Adipose tissue (tissue), 3 donors: ENCODE results near the gene DPP4. TPM values are rescaled to one million over a fixed set of nuclear protein-coding genes. Genes with fewer than 3 reads are reported as not detected.

Experiments used
- H3K27ac ChIP-seq: one replicate; pipeline ENCODE4 v1.5.1; 2013; ENCODE audit warnings: low read depth, low read length
- WGBS, 3 donors: extraction: QIAGEN DNeasy Blood & Tissue Kit; methylation state at CpG; one replicate each; pipeline ENCODE4 v1.1.7; 2013; 5-methylcytosine and 5-hydroxymethylcytosine counted together
- polyA plus RNA-seq, 3 donors: library from polyadenylated mRNA; stranded (reverse); fragments of 200-250 nt; gene quantifications; one replicate each; pipeline ENCODE4 v1.2.3, GENCODE V29; 2013
- donor health status: healthy with polysubstance abuse.
- donor health status: Bipolar disorder and iron deficiency.
- donor health status: healthy.

The DPP4 gene
- polyA plus RNA-seq, 3 donors, result 1.5 to 4.2 (median 2.6) TPM

DNA sequence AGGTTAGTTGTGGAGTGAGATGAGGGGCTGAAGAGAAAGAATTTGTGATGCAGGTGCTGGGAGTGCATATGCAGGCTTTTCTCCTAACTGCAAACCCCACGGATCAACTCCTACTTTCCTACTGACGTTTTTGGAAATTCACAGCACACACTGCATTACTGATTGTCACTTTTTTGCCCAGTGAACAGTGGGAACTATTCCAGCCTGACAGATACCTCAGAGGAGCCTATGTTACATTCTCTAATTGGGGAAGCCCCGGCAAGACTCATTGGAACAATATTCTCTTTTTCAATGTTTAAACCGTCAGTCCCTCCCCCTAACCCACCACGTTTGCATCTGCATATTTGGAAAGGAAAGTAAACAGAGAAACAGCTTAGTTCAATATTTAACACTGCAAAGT, 126.2 kb downstream of the DPP4 start:
- 26 to 55% (median 46%) methylated on average over 5 of the region's 5 CpGs for WGBS, 3 donors
- no peak overlapping the region for H3K27ac ChIP-seq

DNA sequence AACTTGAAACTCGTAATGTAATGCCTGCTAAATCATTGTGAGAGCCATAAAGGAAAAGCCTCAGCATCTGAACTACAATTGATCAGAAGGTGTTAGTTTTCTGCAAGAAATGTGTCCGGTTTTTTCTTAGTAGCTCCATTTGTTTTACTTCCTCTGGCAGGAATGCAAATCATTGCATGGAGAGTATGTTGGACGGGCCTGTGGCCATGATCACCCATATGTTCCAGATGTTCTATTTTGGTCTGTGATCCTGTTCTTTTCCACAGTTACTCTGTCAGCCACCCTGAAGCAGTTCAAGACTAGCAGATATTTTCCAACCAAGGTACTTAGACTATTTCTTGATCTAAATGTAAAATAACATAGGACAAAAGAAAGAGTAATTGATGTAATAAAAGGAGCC, 126.6 kb downstream of the DPP4 start:
- no peak overlapping the region for H3K27ac ChIP-seq
- WGBS, 3 donors, result 43 to 64% (median 58%) methylated on average over 3 of the region's 3 CpGs

DNA sequence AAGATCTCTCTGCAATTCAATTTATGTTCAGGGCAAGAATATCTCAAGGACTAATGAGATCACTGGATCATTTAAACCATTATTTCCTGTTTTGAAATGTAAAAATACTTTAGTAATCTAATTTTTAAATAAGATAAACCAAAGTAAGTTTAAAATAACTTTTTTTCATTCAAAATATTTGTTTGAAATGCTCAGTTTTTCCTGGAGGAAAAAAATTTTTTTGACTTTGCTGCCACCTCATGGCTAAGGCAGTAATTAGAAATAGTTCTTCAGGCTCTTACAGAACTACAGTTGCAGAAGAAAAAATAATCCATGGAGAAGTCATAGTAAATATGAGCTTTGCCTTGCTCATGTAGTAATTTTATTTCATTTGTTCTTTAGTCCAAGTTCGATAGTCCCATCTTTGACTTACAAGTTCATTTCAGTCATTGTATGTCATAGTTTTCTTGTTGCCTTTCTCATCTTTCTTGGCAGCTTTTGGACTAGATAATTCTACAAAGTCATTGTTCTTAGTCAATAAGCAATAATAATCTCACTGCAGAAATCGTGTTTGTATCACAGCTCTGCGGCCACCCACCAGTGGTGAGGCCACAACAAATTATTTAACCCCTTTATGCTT, 127.4 kb downstream of the DPP4 start:
- no peak overlapping the region for H3K27ac ChIP-seq
- 14 to 27% (median 21%) methylated on average over 3 of the region's 3 CpGs for WGBS, 3 donors

GRCh38 chr2:161943011-161943410, 131.0 kb downstream of the DPP4 start:
- H3K27ac ChIP-seq, result no peak overlapping the region
- WGBS, 3 donors, result 56 to 69% (median 57%) methylated on average over 2 of the region's 2 CpGs

Other genes starting within 250 kb of the DPP4 start
- gene GCG, start 78.0 kb upstream of the DPP4 start, polyA plus RNA-seq, result 100 to 1,000 TPM in 1 of 3 donors, 1 to 10 TPM in 1, not detected in 1; 1.2 to 258 TPM
- 10 to 100 TPM in 1 of 3 donors, 1 to 10 TPM in 1, under 1 TPM in 1; 0.77 to 17.0 (median 1.7) TPM for gene FAP, start 169.2 kb upstream of the DPP4 start, polyA plus RNA-seq
- gene IFIH1, start 244.5 kb upstream of the DPP4 start, polyA plus RNA-seq, result 1 to 10 TPM; 4.6 to 8.5 (median 6.0) TPM